PFSK-1 (cell line): ENCODE measurements around the gene TSPAN18.

Source experiments
- FOXP2 ChIP-seq: optimal IDR thresholded peaks from 2 replicates; pipeline ENCODE3; 2011; ENCODE audit warnings: borderline replicate concordance, control low read depth, inconsistent platforms; ENCODE audit not compliant: insufficient read depth; ENCODE audit errors: extremely low read length, extremely low read depth
- POLR2AphosphoS5 ChIP-seq: IDR thresholded peaks from 2 replicates; pipeline ENCODE4 v1.6.1; 2012; ENCODE audit warnings: low read depth, mild to moderate bottlenecking, control low read depth, low read length, moderate library complexity
- REST ChIP-seq, 2 experiments: IDR thresholded peaks; 2 replicates each; pipeline versions ENCODE4 v1.6.1 to v1.8.0; 2011 to 2012; ENCODE audit warnings: low read depth in 2 of 2, low read length in 2 of 2, control low read depth in 1 of 2, inconsistent platforms in 1 of 2, mild to moderate bottlenecking in 1 of 2, moderate library complexity in 1 of 2; ENCODE audit not compliant: insufficient read depth in 1 of 2
- SIN3A ChIP-seq: IDR thresholded peaks from 2 replicates; pipeline ENCODE4 v1.6.1; 2012; ENCODE audit warnings: mild to moderate bottlenecking, low read length, moderate library complexity, borderline replicate concordance; ENCODE audit not compliant: insufficient read depth
- TAF1 ChIP-seq: IDR thresholded peaks from 2 replicates; pipeline ENCODE4 v1.6.1; 2012; ENCODE audit warnings: low read length, control low read depth, borderline replicate concordance; ENCODE audit not compliant: insufficient read depth

TSPAN18 gene

GRCh38 chr11:44718612-44719390 lies 8.0 kb upstream of the TSPAN18 start:
- TF ChIP-seq REST (IDR thresholded peaks at IDR 0.05; ENCODE audit: insufficient read depth in 1 of 2, low read depth in 2 of 2, low read length in 2 of 2) = no peak
- TF ChIP-seq SIN3A = no peak
- no peak for TF ChIP-seq POLR2AphosphoS5
- no peak for TF ChIP-seq FOXP2
- no peak for TF ChIP-seq TAF1

- TF ChIP-seq REST (IDR thresholded peaks at IDR 0.05; ENCODE audit: insufficient read depth in 1 of 2, low read depth in 2 of 2, low read length in 2 of 2) (no peak), SIN3A (no peak), TAF1 (no peak), POLR2AphosphoS5 (no peak), FOXP2 (no peak)
Measured at GRCh38 chr11:44725016-44725685, 1.6 kb upstream of the TSPAN18 start.

GRCh38 chr11:44725757-44726282 lies 942 bp upstream of the TSPAN18 start:
- TF ChIP-seq REST (IDR thresholded peaks at IDR 0.05; ENCODE audit: insufficient read depth in 1 of 2, low read depth in 2 of 2, low read length in 2 of 2) = no peak
- TF ChIP-seq FOXP2 = no peak
- TF ChIP-seq POLR2AphosphoS5 = no peak
- TF ChIP-seq TAF1 = no peak
- TF ChIP-seq SIN3A = no peak

GRCh38 chr11:44727114-44727372 lies 281 bp downstream of the TSPAN18 start:
- TF ChIP-seq FOXP2 = no peak
- TF ChIP-seq SIN3A = no peak
- TF ChIP-seq TAF1 = no peak
- no peak for TF ChIP-seq POLR2AphosphoS5
- TF ChIP-seq REST (IDR thresholded peaks at IDR 0.05; ENCODE audit: insufficient read depth in 1 of 2, low read depth in 2 of 2, low read length in 2 of 2) = no peak
